GM21717 (cell line): ENCODE data around the gene SLC39A13.

ENCODE experiments used
- ATAC-seq: cut with Tn5 transposase; IDR thresholded peaks from one replicate; pipeline ENCODE4 v1.9.1; 2021; ENCODE audit warnings: mild to moderate bottlenecking, moderate library complexity; ENCODE audit not compliant: unreplicated experiment

The SLC39A13 gene

DNA sequence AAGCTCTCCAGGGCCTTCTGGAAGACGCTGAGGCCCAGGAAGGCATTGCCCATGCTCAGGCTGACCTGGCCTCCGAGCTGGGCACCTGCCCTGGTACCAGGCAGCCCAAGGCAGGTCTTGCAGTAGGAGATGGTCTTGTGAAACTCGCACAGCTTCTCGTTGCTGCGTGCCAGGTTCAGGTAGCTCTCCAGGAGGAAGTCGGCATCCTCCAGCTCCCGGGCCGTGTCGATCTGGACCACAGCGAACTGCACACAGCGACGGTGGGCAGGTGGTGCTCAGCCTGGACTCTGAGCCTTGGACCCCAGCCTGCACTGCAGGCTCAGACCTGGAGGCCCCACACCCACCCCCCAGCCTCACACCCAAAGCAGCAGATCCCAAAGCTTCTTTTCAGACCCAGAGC is 39.5 kb downstream of the SLC39A13 start:
- ATAC-seq = no peak

GRCh38 chr11:47448566-47449427 is 40.4 kb downstream of the SLC39A13 start, which contains the start of gene RAPSN:
Gene RAPSN, minus strand, starts transcription at chr11:47449136. Its CDS starts 172 bp downstream, at chr11:47448964.
- ATAC-seq = no peak

- no peak for ATAC-seq
Measured at GRCh38 chr11:47449541-47449940, 41.2 kb downstream of the SLC39A13 start.

GRCh38 chr11:47451436-47451835 is 43.0 kb downstream of the SLC39A13 start:
- ATAC-seq = no peak

DNA sequence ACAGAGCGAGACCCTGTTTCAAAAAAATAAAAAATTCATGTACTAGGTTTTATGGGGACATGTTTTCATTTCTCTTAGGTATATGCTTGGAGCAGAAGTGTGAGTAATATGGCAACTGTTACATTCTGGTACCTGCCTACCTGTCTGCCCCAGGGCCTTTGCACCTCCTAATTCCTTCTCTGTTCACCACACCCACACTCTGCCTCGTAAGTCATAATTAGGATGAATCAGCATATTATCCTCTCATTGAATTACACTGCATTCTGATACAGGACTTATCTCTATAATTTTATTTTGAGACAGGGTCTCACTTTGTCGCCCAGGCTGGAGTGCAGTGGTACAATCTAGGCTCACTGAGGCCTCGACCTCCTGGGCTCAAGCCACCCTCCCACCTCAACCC is 43.6 kb downstream of the SLC39A13 start:
- no peak for ATAC-seq

GRCh38 chr11:47453365-47453764 is 45.0 kb downstream of the SLC39A13 start:
- ATAC-seq = no peak

DNA sequence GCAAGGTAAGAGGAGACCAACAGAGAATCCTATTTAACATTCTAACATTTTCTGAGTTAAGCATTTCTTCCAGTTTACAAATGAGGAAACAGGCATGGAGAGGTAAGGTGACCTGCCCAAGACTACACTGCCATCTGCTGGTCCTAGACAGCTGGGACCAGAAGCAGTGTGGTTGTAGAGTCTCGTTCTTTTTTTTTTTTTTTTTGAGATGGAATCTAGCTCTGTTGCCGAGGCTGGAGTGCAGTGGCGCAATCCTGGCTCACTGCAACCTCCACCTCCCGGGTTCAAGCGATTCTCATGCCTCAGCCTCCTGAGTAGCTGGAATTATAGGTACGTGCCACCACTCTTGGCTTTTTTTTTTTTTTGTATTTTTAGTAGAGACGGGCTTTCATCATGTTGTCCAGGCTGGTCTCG is 45.9 kb downstream of the SLC39A13 start:
- ATAC-seq = peak; percentile 58

DNA sequence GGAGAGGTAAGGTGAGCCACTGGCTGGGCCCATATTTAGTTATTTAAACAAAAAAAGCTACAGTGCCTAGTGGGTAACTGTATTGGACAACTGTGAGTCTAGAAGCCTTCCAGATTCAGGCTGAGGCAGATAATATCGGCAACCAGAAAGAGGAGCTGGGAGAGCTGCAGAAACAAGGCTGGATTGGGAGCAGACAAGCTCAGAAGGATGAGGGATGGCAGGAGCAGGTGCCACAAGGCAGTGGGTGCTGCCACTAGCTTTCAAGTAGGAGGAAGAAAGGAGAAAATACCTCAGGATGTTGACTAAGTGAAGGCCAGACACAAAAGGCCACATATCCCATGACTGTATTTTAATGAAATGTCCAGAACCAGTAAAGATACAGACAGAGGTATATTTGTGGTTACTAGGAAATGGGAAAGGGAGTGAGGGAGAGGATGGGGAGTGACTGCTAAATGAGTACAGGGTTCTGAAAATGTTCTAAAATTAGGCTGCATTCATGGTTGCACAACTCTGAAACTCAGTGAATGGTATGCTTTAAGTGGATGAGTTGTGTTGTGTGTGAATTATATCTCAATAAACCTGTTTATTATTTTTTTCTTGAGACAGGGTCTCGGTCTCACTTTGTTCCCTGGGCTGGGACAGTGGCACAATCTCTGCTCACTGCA is 52.3 kb downstream of the SLC39A13 start:
- ATAC-seq = no peak

- ATAC-seq = no peak
Measured at GRCh38 chr11:47461876-47462275, 53.5 kb downstream of the SLC39A13 start.

GRCh38 chr11:47464483-47464882 is 56.1 kb downstream of the SLC39A13 start:
- no peak for ATAC-seq
